Spleen (tissue), 11 donors: ENCODE results near the gene TEAD1. TPM values are rescaled to one million over a fixed set of nuclear protein-coding genes. Genes with fewer than 3 reads are reported as not detected.

Experiments used
- DNase-seq: peaks from one replicate; pipeline ENCODE4 v3.0.0-alpha.2; 2020
- H3K27ac ChIP-seq, 8 donors: fragments of 200-600 bp; sonication (generic) in 7 of 8; 1 replicate in 4 of 8; 2 replicates in 4 of 8; pipeline versions ENCODE4 v1.5.0 to v1.8.0; 2016 to 2021; ENCODE audit warnings: inconsistent platforms in 4 of 8, mild to moderate bottlenecking in 4 of 8, moderate library complexity in 1 of 8
- H3K27me3 ChIP-seq, 7 donors: fragments of 200-600 bp; sonication (generic) in 6 of 7; replicated peaks in 1 of 7; 1 replicate in 4 of 7; 2 replicates in 3 of 7; pipeline versions ENCODE4 v1.5.0 to v1.8.0; 2016 to 2021; ENCODE audit warnings: inconsistent platforms in 3 of 7, mild to moderate bottlenecking in 1 of 7
- H3K36me3 ChIP-seq, 6 donors: fragments of 200-600 bp; sonication (generic) in 5 of 6; 1 replicate in 4 of 6; 2 replicates in 2 of 6; pipeline versions ENCODE4 v1.5.0 to v1.8.0; 2016 to 2021; ENCODE audit warnings: inconsistent platforms in 2 of 6
- H3K4me1 ChIP-seq, 6 donors: fragments of 200-600 bp; sonication (generic) in 5 of 6; 1 replicate in 3 of 6; 2 replicates in 3 of 6; pipeline versions ENCODE4 v1.5.0 to v1.8.0; 2016 to 2021; ENCODE audit warnings: inconsistent platforms in 3 of 6
- H3K4me3 ChIP-seq, 8 donors: fragments of 200-600 bp; sonication (generic) in 7 of 8; 1 replicate in 4 of 8; 2 replicates in 4 of 8; pipeline versions ENCODE4 v1.5.0 to v1.8.0; 2016 to 2021; ENCODE audit warnings: inconsistent platforms in 4 of 8, mild to moderate bottlenecking in 4 of 8, moderate library complexity in 2 of 8
- H3K9me3 ChIP-seq, 8 donors: fragments of 200-600 bp; sonication (generic) in 7 of 8; 1 replicate in 4 of 8; 2 replicates in 4 of 8; pipeline versions ENCODE4 v1.5.0 to v1.8.0; 2016 to 2021; ENCODE audit warnings: inconsistent platforms in 4 of 8
- POLR2A ChIP-seq, 3 donors: fragments of 450-650 bp; IDR thresholded peaks; one replicate each; pipeline ENCODE4 v1.5.1; 2017; ENCODE audit warnings: antibody characterized with exemption in 3 of 3, mild to moderate bottlenecking in 1 of 3
- POLR2AphosphoS5 ChIP-seq, 3 donors: sonication (generic); formaldehyde crosslinking; IDR thresholded peaks; one replicate each; pipeline ENCODE4 v1.5.1; 2017; ENCODE audit warnings: antibody characterized with exemption in 3 of 3
- WGBS, 5 donors: extraction: QIAGEN DNeasy Blood & Tissue Kit in 3 of 5; methylation state at CpG; one replicate each; pipeline versions ENCODE4 v1.1.5 to v1.1.7; 2013 to 2018; 5-methylcytosine and 5-hydroxymethylcytosine counted together
- intact Hi-C: fragments of 100-400 bp; cut with DNase I; formaldehyde crosslinking; loops from one replicate; pipeline ENCODE4 v1.15.0; 2023; ENCODE audit warnings: low total_unique reads
- polyA plus RNA-seq, 3 donors: library from polyadenylated mRNA; stranded (reverse); fragments of 200-250 nt; gene quantifications; one replicate each; pipeline ENCODE4 v1.2.1, GENCODE V29; 2013
- total RNA-seq, 7 donors: library from RNA; depleted of rRNA in 3 of 7; stranded (reverse); fragments of >200 nt in 3 of 7; fragmentation: NEBNext Ultra II Directional in 4 of 7; extraction: Animal tissue kit (Norgen Biotek cat#: 25700) in 4 of 7; gene quantifications; one replicate each; pipeline versions ENCODE4 v1.1.0 to v1.2.1, GENCODE V29; 2016 to 2021
- TF ChIP-seq, protein P1 (sequence below), 11 experiments: fragments of 200-600 bp in 7 of 11; fragments of 450-650 bp in 4 of 11; sonication (generic) in 4 of 11; IDR thresholded peaks in 8 of 11; conservative IDR thresholded peaks in 3 of 11; 1 replicate in 7 of 11; 2 replicates in 4 of 11; pipeline versions ENCODE4 v1.4.0 to v1.8.0; 2016 to 2021; ENCODE audit warnings: antibody characterized with exemption in 11 of 11, inconsistent platforms in 4 of 11, mild to moderate bottlenecking in 1 of 11
- donor health status: healthy with polysubstance abuse.
- donor health status: DM: no; HTN: no; CAD: no; lungs with moderate emphysema.
- donor health status: DM: no; HTN: no; CAD: no.
- donor health status: Bipolar disorder and iron deficiency.
- donor health status: healthy.
- donor health status: DM: no; HTN: no; CAD: no.
- donor health status: DM: yes; HTN: yes; CAD: no.

TEAD1 gene
- total and polyA plus RNA-seq, 10 donors: 0.93 to 46.0 (median 18.6) TPM

DNA sequence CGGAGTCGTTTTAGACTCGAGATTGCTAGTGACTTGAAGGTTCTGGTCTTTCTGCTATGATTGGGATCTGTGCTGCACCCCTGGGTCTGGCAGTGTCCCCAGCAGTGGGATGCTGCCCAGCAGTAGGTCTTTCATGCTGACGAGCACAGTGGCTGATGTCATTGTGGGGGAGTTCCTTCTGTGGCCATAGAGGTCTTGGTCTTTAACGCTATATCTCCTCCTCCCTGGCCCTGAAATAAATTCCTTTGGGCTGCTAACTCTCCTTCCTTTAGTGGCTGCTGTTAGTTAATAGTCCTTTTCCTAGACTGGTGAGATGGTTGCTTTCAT is 136.3 kb downstream of the TEAD1 start:
- H3K4me3 ChIP-seq: no peak overlapping the region

DNA sequence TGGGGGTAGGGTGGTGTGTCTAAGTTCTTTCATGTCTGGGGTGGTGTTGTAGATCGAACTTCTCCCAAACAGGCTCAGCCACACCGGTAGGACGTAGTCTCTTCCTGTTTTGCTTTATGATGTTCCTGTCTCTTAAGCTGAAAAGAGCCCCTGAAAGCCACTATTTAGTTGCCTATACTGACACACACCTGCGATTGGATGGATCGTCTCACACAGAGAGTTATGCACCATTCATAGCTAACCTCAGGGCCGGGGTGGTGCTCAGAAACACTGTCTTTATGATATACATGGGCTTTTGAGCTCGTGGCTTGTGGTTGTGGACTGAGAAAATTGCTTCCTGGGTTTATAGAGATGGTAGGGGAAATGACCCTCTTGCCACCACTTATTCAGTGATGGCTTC is 137.6 kb downstream of the TEAD1 start:
- Histone ChIP-seq H3K9me3 (no peaks in the 10 kb centered on the region), H3K27ac (no peak overlapping the region), H3K27me3 (peaks cover 0 to 18% (median 0%) of the 10 kb centered on the region in 7 donors), H3K4me3 (no peak overlapping the region), H3K4me1 (peaks cover 0 to 52% (median 27%) of the 10 kb centered on the region in 6 donors), H3K36me3 (no peaks in the 10 kb centered on the region)
- intact Hi-C loops: no loop called here
- DNase-seq: no peak
- TF ChIP-seq POLR2AphosphoS5 (IDR thresholded peaks at IDR 0.05) (no peak), POLR2A (IDR thresholded peaks at IDR 0.05) (no peak)
- TF ChIP-seq, protein P1, sequence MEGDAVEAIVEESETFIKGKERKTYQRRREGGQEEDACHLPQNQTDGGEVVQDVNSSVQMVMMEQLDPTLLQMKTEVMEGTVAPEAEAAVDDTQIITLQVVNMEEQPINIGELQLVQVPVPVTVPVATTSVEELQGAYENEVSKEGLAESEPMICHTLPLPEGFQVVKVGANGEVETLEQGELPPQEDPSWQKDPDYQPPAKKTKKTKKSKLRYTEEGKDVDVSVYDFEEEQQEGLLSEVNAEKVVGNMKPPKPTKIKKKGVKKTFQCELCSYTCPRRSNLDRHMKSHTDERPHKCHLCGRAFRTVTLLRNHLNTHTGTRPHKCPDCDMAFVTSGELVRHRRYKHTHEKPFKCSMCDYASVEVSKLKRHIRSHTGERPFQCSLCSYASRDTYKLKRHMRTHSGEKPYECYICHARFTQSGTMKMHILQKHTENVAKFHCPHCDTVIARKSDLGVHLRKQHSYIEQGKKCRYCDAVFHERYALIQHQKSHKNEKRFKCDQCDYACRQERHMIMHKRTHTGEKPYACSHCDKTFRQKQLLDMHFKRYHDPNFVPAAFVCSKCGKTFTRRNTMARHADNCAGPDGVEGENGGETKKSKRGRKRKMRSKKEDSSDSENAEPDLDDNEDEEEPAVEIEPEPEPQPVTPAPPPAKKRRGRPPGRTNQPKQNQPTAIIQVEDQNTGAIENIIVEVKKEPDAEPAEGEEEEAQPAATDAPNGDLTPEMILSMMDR (IDR thresholded peaks at IDR 0.05 in 8 of 11, conservative IDR thresholded peaks at IDR 0.05 in 3 of 11): no peak
- 37 to 53% (median 43%) methylated on average over 7 of the region's 7 CpGs for WGBS, 5 donors

More for the DNA sequence above, 136.3 kb downstream of the TEAD1 start:
- peaks cover 0 to 18% (median 0%) of the 10 kb centered on the region in 7 donors for H3K27me3 ChIP-seq
- DNase-seq: no peak
- H3K36me3 ChIP-seq: no peaks in the 10 kb centered on the region
- WGBS, 5 donors: 58 to 71% (median 61%) methylated on average over 5 of the region's 5 CpGs
- peak in 2 of 3 donors; percentile 50 to 54 for TF ChIP-seq POLR2AphosphoS5 (IDR thresholded peaks at IDR 0.05)
- no peak for TF ChIP-seq POLR2A (IDR thresholded peaks at IDR 0.05)
- H3K4me1 ChIP-seq: peaks cover 0 to 52% (median 24%) of the 10 kb centered on the region in 6 donors
- intact Hi-C loops: no loop called here
- H3K27ac ChIP-seq: peak overlapping the region in 7 of 8 donors; percentile 15 to 74 (median 63)
- H3K9me3 ChIP-seq: no peaks in the 10 kb centered on the region

DNA sequence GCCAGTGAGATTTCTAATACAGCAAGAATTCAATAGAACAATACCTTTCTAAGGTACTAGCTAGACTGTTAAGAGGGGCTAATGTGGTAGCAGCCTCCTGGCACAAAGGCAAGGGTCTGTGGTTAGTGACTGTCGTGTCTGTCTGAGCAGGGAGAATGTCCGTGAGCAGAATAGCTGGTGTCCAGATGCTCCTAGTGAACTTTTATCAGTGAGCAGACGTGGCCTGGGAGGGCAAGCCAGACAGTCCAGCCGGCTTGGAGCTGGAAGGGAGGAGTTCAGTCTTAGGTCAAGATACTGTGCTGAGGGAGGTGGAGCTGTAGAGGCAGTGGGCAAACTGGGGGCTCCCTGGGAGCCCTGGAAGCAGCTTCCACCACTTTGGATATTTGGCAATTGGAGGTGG is 138.6 kb downstream of the TEAD1 start:
- intact Hi-C loops: no loop called here
- Histone ChIP-seq H3K4me1 (peaks cover 0 to 52% (median 27%) of the 10 kb centered on the region in 6 donors), H3K9me3 (no peaks in the 10 kb centered on the region), H3K27me3 (peaks cover 0 to 18% (median 0%) of the 10 kb centered on the region in 7 donors), H3K36me3 (no peaks in the 10 kb centered on the region), H3K4me3 (no peak overlapping the region), H3K27ac (peak overlapping the region in 2 of 8 donors; percentile 63 to 66)
- DNase-seq: no peak
- TF ChIP-seq POLR2AphosphoS5 (IDR thresholded peaks at IDR 0.05): no peak
- TF ChIP-seq, protein P1 (IDR thresholded peaks at IDR 0.05 in 8 of 11, conservative IDR thresholded peaks at IDR 0.05 in 3 of 11): no peak
- no peak for TF ChIP-seq POLR2A (IDR thresholded peaks at IDR 0.05)
- WGBS, 5 donors: 51 to 73% (median 62%) methylated on average over 3 to 4 of the region's 4 CpGs

DNA sequence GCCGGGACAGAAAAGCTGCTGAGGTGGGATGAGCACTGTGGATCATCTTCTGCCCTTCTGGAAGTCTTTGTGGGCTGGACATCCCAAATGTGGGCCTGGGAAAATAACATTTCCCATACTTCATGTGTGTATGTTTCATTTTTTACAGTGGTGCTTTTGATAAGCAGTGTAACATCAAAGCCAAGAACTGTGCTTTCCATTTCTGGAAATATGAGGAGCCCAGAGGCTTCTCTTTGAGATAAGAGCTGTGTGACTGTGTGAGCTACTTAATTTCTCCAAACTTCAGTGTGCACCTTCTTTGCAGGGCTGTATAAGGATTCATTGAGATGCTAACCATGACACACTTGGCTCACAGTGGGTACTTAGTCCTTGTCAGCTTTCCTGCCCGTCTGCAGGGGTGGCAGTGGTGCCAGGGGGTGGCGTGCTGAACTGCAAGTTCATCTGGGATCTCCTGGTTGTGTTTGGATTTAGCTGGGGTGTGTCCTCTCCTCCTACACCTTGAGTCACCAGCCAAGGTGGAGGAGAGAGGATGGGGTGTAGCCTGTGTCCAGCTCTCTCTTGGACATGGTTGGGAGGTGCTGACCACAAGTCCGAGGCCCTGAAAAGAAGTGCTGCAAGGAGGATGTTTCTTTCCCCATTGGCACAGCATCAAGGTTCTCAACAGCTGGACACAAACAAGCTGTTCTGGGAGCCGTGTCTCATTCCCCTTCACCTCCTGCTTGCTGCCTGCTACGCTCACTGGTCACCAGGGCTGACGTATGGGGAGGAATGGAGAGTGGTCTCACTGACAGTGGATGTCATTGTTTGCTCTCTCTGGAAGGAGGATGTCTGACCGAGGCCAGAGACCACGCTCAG is 139.4 kb downstream of the TEAD1 start:
- Histone ChIP-seq H3K27ac (peak overlapping the region in 7 of 8 donors; percentile 49 to 66 (median 61)), H3K36me3 (no peaks in the 10 kb centered on the region), H3K9me3 (no peaks in the 10 kb centered on the region), H3K4me3 (no peak overlapping the region), H3K27me3 (peaks cover 0 to 18% (median 0%) of the 10 kb centered on the region in 7 donors), H3K4me1 (peaks cover 0 to 45% (median 26%) of the 10 kb centered on the region in 6 donors)
- intact Hi-C loops: no loop called here
- WGBS, 5 donors: 52 to 82% (median 65%) methylated on average over 9 of the region's 9 CpGs
- DNase-seq: no peak
- TF ChIP-seq POLR2A (IDR thresholded peaks at IDR 0.05) (no peak), POLR2AphosphoS5 (IDR thresholded peaks at IDR 0.05) (peak in 1 of 3 donors; percentile 44)
- TF ChIP-seq, protein P1 (IDR thresholded peaks at IDR 0.05 in 8 of 11, conservative IDR thresholded peaks at IDR 0.05 in 3 of 11): no peak
